ENCODE results near the gene TP53BP2. TPM values are rescaled to one million over a fixed set of nuclear protein-coding genes. Genes with fewer than 3 reads are reported as not detected.

TP53BP2 gene
- polyA plus RNA-seq, 1 experiment = 18.6 TPM

GRCh38 chr1:223754681-223755431 is 90.9 kb downstream of the TP53BP2 start:
- no peak for DNase-seq (ENCODE audit: low read depth)
- no peak for TF ChIP-seq CTCF (IDR thresholded peaks at IDR 0.05; ENCODE audit: insufficient read depth, low read depth, low read length)
- no peaks in the 10 kb centered on the region for H3K27me3 ChIP-seq (ENCODE audit: control insufficient read depth, insufficient read depth, low read length)
- H3K4me3 ChIP-seq (ENCODE audit: low read depth, low read length) = no peak overlapping the region
- ChIA-PET POLR2A (no interaction called here), CTCF (interaction anchor here (0.6 to 1.6 kb wide), 2 partner anchors 11 to 621 kb away, joined by 3 to 4 read pairs; no protein-coding TSS in a partner anchor)
- peaks cover 61% of the 10 kb centered on the region for H3K36me3 ChIP-seq (ENCODE audit: control insufficient read depth, insufficient read depth, low read length)

GRCh38 chr1:223752721-223753515 is 92.8 kb downstream of the TP53BP2 start:
- Histone ChIP-seq H3K4me3 (ENCODE audit: low read depth, low read length) (no peak overlapping the region), H3K36me3 (ENCODE audit: control insufficient read depth, insufficient read depth, low read length) (peaks cover 56% of the 10 kb centered on the region), H3K27me3 (ENCODE audit: control insufficient read depth, insufficient read depth, low read length) (no peaks in the 10 kb centered on the region)
- POLR2A ChIA-PET = no interaction called here
- TF ChIP-seq CTCF (IDR thresholded peaks at IDR 0.05; ENCODE audit: insufficient read depth, low read depth, low read length) = no peak
- DNase-seq (ENCODE audit: low read depth) = no peak
- CTCF ChIA-PET = interaction anchor here (0.6 to 2.8 kb wide), 8 partner anchors 11 to 302 kb away, joined by 3 to 14 read pairs (median 4); partner anchors contain the start of gene CAPN2

GRCh38 chr1:223751696-223752095 is 94.1 kb downstream of the TP53BP2 start:
- no peak for TF ChIP-seq CTCF (IDR thresholded peaks at IDR 0.05; ENCODE audit: insufficient read depth, low read depth, low read length)
- no peak for DNase-seq (ENCODE audit: low read depth)
- CTCF ChIA-PET = interaction anchor here (1.1 to 4.6 kb wide), 7 partner anchors 12 to 56 kb away, joined by 3 to 51 read pairs (median 9); partner anchors contain the start of gene CAPN2
- Histone ChIP-seq H3K27me3 (ENCODE audit: control insufficient read depth, insufficient read depth, low read length) (no peaks in the 10 kb centered on the region), H3K4me3 (ENCODE audit: low read depth, low read length) (no peak overlapping the region), H3K36me3 (ENCODE audit: control insufficient read depth, insufficient read depth, low read length) (peaks cover 61% of the 10 kb centered on the region)
- POLR2A ChIA-PET = no interaction called here

- no peak for TF ChIP-seq CTCF (IDR thresholded peaks at IDR 0.05; ENCODE audit: insufficient read depth, low read depth, low read length)
- Histone ChIP-seq H3K4me3 (ENCODE audit: low read depth, low read length) (no peak overlapping the region), H3K27me3 (ENCODE audit: control insufficient read depth, insufficient read depth, low read length) (no peaks in the 10 kb centered on the region), H3K36me3 (ENCODE audit: control insufficient read depth, insufficient read depth, low read length) (peaks cover 57% of the 10 kb centered on the region)
- no peak for DNase-seq (ENCODE audit: low read depth)
- ChIA-PET POLR2A (no interaction called here), CTCF (interaction anchor here (0.7 to 4.6 kb wide), 10 partner anchors 12 to 55 kb away, joined by 3 to 69 read pairs (median 8); partner anchors contain the start of gene CAPN2)
Measured at GRCh38 chr1:223750730-223751570, 94.8 kb downstream of the TP53BP2 start.
